Fibroblast of lung (primary cell): ENCODE measurements around the gene GRIA1.

Experiments used
- CTCF ChIP-seq, 2 donors: IDR thresholded peaks in 1 of 2; conservative IDR thresholded peaks in 1 of 2; 1 replicate in 1 of 2; 2 replicates in 1 of 2; pipeline ENCODE4 v1.5.1; 2011 to 2012; ENCODE audit warnings: low read length in 2 of 2, control low read depth in 1 of 2, inconsistent platforms in 1 of 2, low read depth in 1 of 2, mild to moderate bottlenecking in 1 of 2
- EZH2 ChIP-seq: IDR thresholded peaks from 2 replicates; pipeline ENCODE4 v1.5.1; 2012; ENCODE audit warnings: low read length, control low read depth, mild to moderate bottlenecking; ENCODE audit errors: missing control alignments

GRCh38 chr5:153594785-153595184 lies 104.3 kb downstream of the GRIA1 start:
- no peak for TF ChIP-seq CTCF (conservative IDR thresholded peaks at IDR 0.05 in 1 of 2, IDR thresholded peaks at IDR 0.05 in 1 of 2; ENCODE audit: low read depth in 1 of 2, low read length in 2 of 2)
- no peak for TF ChIP-seq EZH2
